GM18907 (cell line): Measurements from ENCODE around the gene TTC38.
A peak's percentile ranks its signal among the peaks of the same experiment; 100 is the strongest.

ENCODE experiments used
- ATAC-seq: cut with Tn5 transposase; IDR thresholded peaks from one replicate; pipeline ENCODE4 v1.9.1; 2021; ENCODE audit warnings: mild to moderate bottlenecking, moderate library complexity; ENCODE audit not compliant: unreplicated experiment

TTC38 gene

GRCh38 chr22:46276563-46276962 is 8.8 kb downstream of the TTC38 start:
- ATAC-seq, result no peak

GRCh38 chr22:46278656-46279645 is 11.1 kb downstream of the TTC38 start:
- no peak for ATAC-seq

DNA sequence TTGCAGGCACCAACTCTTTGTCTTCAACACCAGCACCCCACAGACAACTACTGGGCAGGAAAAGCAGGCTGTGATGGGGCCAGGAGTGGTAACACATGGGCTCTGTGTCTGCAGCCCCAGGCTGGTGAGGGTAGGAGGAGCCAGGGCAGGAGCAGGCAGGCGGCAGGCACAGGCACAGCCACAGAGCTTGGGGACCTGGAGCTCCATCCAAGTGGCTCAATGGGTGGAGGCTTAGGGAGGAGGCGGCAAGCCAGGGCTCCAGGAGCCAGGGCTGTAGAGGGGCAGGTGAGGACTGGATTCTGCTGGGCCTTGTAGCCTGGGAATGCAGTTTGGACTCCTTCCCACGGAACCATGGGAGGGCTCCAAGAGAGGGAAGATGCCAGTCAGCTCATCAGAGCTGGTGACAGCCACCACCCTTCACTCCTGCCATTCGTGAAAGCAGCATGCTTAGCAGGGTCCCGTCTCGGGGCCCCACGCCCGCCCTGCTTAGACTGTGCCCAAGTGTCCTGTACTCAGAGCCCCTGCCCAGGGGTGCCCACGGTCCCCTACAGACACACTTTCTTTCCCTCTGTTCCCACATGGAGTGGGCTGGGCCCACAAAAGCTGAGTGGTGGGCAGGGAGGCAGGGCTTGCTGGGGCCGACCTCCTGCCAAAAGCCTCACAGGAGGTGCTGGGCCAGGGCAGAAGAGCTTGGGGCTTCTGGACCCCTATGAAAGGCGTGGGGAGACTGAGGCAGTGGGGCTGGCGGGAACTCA is 12.4 kb downstream of the TTC38 start:
- ATAC-seq, result no peak

DNA sequence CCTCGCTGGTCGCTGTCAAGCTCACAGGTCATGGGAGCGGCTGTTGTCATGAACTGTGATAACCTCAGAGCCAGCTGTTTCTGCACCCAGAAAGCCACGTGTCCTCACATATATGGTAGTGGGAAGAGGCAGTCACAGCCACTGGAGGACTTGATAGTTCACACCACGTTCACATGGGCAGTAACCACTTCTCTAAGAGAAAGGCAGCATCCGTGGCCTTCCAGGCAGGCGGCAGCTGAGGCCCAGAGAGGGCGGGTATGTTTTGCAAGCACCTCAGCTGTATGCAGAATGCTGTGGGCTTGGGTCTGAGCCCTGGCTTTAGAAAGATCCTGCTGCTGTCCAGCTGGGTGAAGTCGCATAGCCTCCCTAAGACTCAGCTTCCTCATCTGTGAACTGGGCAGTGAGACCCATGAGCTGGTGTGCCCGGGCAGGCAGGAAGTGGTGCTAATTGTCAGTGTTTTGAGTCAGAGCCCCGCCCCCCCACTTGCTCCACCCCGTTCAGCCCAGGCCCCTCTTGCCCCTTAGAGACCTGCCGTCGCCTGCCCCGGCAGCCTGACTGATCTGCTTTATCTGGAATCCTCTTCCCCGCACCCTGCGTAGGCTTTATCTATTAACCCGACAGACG is 13.3 kb downstream of the TTC38 start:
- no peak for ATAC-seq

DNA sequence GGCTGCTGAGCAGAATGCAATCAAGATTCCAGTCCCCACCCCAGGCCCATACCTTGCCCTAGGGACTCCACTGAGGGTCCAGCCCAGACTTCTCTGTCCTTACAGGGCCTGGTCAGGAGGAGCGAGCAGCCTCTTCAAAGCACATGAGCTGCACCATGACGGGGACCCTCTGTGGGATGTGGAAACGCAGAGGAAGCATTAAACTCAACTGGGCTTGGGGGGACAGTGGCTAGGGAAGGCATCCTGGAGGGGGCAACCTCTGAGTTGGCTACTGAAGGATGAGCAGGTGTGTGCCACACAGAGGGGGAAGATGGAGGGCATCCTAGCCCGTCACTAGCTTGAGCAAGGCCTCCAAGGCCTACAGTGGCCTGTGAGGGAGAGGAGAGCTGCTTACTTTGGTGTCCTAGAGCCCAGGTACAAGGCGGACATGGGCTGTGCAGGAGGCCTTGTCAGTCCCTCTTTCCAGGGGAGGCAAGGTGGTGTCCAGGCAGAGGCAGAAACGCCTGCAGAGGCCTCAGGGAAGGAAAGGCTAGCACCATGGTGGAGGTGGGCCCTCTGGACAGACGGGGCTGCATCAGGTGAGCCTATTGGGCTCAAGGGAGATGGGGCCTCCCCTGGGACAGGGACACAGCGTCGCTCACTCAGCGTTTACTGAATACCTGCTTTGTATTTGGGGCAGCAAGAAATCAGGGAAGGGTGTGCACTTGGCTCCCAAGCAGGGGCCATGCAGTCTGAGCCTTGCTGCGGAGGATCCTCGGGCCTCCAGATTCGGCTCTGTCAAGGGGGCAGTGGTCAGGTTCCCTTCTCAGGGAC is 14.3 kb downstream of the TTC38 start:
- no peak for ATAC-seq

GRCh38 chr22:46286006-46286405 is 18.2 kb downstream of the TTC38 start:
- ATAC-seq, result no peak

DNA sequence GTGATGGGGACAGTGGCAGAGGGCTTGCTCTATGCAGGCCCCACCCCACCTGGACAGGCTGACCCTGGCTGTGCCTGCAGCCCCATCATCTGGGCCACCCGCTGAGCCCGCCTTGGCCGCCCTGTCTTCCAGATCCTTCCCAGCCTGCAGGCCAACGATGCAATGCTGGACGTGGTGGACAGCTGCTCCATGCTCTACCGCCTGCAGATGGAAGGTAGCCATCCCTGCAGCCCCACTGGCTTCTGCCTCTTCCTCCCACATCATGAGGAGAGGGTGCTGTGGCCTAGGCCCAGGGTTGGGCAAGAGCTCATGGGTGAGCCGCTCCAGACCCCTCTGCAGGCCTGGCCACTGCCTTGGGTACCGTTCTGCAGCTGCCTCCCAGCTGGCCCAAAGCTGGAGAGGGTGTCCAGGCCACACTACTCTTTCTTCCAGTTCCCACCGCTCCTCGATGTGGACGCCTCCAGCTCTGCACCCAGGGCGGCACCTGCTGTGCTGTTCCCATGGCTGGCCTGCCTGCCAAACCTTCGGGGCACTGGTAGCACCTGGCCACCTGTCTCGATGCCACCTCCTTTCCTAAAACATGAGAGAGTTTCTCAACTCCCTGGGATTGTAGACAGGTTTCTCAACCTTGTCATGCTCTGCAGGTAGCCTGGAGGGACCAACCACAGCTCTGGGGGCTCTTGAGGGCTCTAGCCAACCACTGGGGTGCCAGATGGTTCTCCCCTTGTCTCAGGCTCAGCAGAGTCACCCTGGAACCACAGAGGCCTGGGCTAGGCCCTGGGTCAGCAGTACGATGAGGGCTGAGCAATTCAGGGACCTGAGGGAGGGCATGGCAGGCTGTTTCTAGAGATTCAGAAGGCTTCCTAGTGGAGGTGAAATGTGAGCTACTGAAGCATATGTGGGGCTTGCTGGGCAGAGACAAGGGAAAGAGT is 19.4 kb downstream of the TTC38 start:
- no peak for ATAC-seq

- peak; percentile 70 for ATAC-seq
Observed at GRCh38 chr22:46287873-46288751, 20.3 kb downstream of the TTC38 start.

DNA sequence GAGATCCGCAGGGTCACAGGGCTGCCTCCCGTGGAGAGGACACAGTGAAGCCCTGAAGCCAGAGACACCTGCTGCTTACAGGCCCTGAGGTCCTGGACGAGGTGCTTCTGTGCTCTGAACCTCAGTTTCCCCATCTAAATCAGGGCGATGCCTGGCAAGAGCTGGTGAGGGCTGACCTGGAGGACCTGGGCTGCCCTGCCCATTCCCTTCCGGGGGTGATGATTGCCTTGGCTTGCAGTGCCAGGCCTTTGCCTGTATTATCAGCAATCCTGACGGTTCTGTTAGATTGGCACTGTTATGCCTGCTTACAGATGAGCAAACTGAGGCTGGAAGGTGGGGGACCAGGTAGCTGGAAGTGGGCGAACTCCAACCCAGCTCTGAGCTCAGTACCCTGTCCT is 21.0 kb downstream of the TTC38 start:
- ATAC-seq, result peak; percentile 7

GRCh38 chr22:46289244-46289891 is 21.6 kb downstream of the TTC38 start:
- no peak for ATAC-seq

GRCh38 chr22:46290121-46290842 is 22.5 kb downstream of the TTC38 start:
- ATAC-seq, result no peak

- ATAC-seq, result no peak
Observed at GRCh38 chr22:46290843-46291785, 23.3 kb downstream of the TTC38 start.

DNA sequence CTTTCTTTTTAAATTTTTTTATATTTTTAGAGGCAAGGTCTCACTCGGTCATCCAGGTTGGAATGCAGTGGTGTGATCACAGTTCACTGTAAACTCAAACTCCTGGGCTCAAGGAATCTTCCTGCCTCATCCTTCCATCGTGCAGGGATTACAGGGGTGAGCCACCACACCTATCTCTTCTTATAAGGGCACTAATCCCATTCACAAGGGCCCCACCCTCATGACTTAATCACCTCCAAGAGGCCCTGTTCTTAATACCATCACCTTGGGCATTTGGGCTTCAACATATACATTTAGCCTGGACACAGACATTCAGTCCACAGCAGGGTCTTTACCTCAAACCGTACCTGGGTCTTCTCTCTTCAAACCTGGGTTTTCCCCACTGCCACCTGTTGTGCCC is 24.4 kb downstream of the TTC38 start:
- no peak for ATAC-seq

DNA sequence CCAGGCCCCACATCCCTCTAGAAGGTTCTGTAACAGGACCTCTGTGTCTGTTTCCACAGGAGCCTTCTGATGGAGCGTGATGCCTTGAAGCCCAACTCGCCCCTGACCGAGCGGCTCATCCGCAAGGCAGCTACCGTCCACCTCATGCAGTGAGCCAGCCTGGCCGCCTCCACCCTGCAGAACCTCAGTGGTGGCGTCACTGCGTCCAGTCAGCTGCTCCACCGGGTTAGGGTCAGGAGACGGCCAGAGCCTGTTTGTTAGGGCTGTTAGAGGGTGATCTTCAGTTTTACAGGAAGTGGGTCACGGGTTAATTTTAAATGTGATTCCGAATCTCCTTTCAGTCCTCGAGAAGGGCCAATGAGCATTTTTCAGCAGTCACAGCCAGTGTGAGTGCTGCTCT is 24.9 kb downstream of the TTC38 start:
- ATAC-seq, result no peak

DNA sequence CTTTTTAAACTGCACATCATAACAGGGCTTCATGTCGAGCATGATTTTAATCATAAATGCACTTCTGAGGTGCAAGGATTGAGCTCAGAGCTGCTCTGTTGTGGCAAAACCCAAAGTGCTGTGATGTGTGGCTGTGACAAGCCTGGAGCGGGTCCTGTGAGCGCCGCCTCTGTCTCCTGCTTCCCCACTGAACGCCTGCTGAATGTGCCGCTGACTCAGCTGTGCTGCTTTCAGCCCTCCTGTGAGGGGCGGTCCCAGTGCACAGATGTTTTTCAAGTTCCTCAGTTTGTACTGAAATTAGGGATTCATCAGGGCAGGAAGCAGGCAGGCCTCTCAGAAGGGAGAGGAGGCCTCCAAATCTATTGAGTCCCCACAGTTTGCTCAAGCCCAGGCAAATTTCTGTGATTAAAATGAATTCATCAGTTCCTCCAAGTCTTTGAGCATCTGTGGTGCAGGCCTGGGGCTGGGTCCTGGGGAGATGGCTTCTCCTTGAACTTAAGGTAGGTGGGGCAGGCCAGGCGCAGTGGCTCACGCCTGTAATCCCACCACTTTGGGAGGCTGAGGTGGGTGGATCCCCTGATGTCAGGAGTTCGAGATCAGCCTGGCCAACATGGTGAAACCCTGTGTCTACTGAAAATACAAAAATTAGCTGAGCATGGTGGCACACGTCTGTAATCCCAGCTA is 25.9 kb downstream of the TTC38 start:
- ATAC-seq, result no peak

GRCh38 chr22:46294784-46295183 is 27.0 kb downstream of the TTC38 start:
- ATAC-seq, result no peak
